Transverse colon (tissue), 4 donors: ENCODE results near the gene GPSM3. TPM values are rescaled to one million over a fixed set of nuclear protein-coding genes. Genes with fewer than 3 reads are reported as not detected.
A peak's percentile ranks its signal among the peaks of the same experiment; 100 is the strongest.

Experiments
- DNase-seq: peaks from one replicate; pipeline ENCODE4 v3.0.0-alpha.2; 2019
- H3K27ac ChIP-seq, 4 donors: fragments of 200-600 bp; sonication (generic); 2 replicates each; pipeline ENCODE4 v1.5.1; 2016 to 2018; ENCODE audit warnings: inconsistent platforms in 4 of 4
- H3K27me3 ChIP-seq: fragments of 200-600 bp; sonication (generic); 2 replicates; pipeline ENCODE4 v1.5.1; 2017; ENCODE audit warnings: inconsistent platforms
- H3K36me3 ChIP-seq, 4 donors: fragments of 200-600 bp; sonication (generic); 2 replicates each; pipeline ENCODE4 v1.5.1; 2017 to 2019; ENCODE audit warnings: inconsistent platforms in 4 of 4
- H3K4me1 ChIP-seq, 4 donors: fragments of 200-600 bp; sonication (generic); 2 replicates each; pipeline ENCODE4 v1.5.1; 2017 to 2020; ENCODE audit warnings: inconsistent platforms in 4 of 4
- H3K4me3 ChIP-seq, 4 donors: fragments of 200-600 bp; sonication (generic); 1 replicate in 1 of 4; 2 replicates in 3 of 4; pipeline versions ENCODE4 v1.5.1 to v1.6.1; 2017 to 2019; ENCODE audit warnings: inconsistent platforms in 4 of 4
- H3K9me3 ChIP-seq, 2 donors: fragments of 200-600 bp; sonication (generic); 2 replicates each; pipeline ENCODE4 v1.5.1; 2017 to 2019; ENCODE audit warnings: inconsistent platforms in 2 of 2
- EP300 ChIP-seq: sonication (generic); formaldehyde crosslinking; IDR thresholded peaks from one replicate; pipeline ENCODE4 v1.6.1; 2017; ENCODE audit warnings: antibody characterized with exemption, low read depth
- POLR2A ChIP-seq: fragments of 450-650 bp; IDR thresholded peaks from one replicate; pipeline ENCODE4 v1.6.1; 2016; ENCODE audit warnings: antibody characterized with exemption, mild to moderate bottlenecking, moderate library complexity
- POLR2AphosphoS5 ChIP-seq, 3 donors: sonication (generic); formaldehyde crosslinking; IDR thresholded peaks; one replicate each; pipeline ENCODE4 v1.6.1; 2016; ENCODE audit warnings: antibody characterized with exemption in 3 of 3
- WGBS, 2 donors: methylation state at CpG; one replicate each; pipeline ENCODE4 v1.1.5; 2018; ENCODE audit warnings: low coverage in 1 of 2; 5-methylcytosine and 5-hydroxymethylcytosine counted together
- in situ Hi-C, 4 donors: fragments of 200-750 bp; cut with MboI; loops; one replicate each; pipeline versions ENCODE4 v1.15.0 to v1.15.1; 2017; ENCODE audit warnings: low sequenced_read_pairs in 3 of 4, low pct_ligation_motif_present in 1 of 4, low pct_unique_long_range_greater_than_20kb in 1 of 4
- intact Hi-C: fragments of 100-400 bp; cut with DNase I; formaldehyde crosslinking; loops from one replicate; pipeline ENCODE4 v1.15.1; 2023; ENCODE audit warnings: low total_unique reads
- total RNA-seq, 4 donors: library from RNA; depleted of rRNA; stranded (reverse); fragments of >200 nt; gene quantifications; one replicate each; pipeline ENCODE4 v1.1.0, GENCODE V29; 2016
- TF ChIP-seq, protein P1 (sequence below), 5 experiments: fragments of 200-600 bp in 3 of 5; fragments of 450-650 bp in 2 of 5; sonication (generic) in 3 of 5; IDR thresholded peaks; 1 replicate in 2 of 5; 2 replicates in 3 of 5; pipeline ENCODE4 v1.5.1; 2016 to 2017; ENCODE audit warnings: antibody characterized with exemption in 5 of 5, inconsistent platforms in 3 of 5, mild to moderate bottlenecking in 2 of 5, moderate library complexity in 1 of 5

The GPSM3 gene
- total RNA-seq, 4 donors from 2014 or later, result 1.00 to 8.6 (median 6.7) TPM

DNA sequence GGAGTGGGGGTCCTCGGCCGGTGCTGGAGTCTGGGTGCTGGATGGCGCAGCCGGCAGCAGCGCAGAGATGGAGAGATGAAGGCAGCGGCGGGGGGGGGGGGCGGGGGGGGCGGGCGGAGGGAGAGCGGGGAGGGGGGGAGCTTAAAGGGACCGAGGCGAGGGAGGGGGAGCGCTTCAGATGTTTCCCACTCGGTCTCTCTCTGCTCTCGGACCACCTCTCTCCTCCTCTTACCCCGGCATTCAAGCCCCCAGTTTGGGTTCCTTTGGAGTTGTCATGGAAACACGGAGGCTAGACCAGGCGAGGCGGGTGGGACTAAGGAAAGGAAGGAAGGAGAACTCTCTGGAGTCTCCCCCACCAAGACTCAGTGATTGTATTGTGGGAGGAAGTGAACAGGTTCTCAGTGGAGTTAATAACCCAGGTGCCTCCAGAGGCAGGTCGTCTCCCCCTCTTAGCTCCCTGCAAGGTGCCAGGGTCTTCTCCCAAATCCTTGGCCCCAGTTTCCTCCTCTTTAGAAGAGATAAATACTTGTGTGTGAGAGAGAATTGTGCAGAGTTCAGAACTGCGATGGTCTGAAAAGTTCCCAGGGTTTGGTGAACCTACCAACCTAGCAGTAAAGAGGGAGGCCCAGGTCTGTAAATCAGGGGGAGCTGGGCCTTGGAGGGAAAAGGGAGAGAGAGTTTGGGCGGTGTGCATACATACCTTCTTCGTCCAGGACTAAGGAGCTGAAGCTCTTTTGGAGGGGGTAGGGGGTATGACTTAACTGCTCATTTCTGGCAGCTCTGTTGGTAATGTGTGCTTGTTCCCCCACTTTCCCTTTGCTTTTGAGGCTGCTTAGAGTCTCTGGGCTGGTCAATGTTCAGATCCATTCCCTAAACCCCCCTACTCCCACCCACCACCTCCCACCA, 40.3 kb downstream of the GPSM3 start, which contains the start of gene PRRT1:
PRRT1 (minus strand) TSS at position 77 of the 906 bp plus-strand sequence. CDS start 112 bp downstream, outside the sequence.
- Histone ChIP-seq H3K9me3 (no peaks in the 10 kb centered on the region), H3K4me3 (peak within 1 kb of the TSS; percentile 22 to 71 (median 58)), H3K27ac (peak within 1 kb of the TSS; percentile 85 to 97 (median 90)), H3K27me3 (peaks cover 13% of the 10 kb centered on the region), H3K36me3 (no peaks in the 10 kb centered on the region), H3K4me1 (peaks cover 15 to 38% (median 36%) of the 10 kb centered on the region in 4 donors)
- DNase-seq, result no peak
- intact Hi-C loops (loop anchor here (2.0 to 5.0 kb wide), 2 partner anchors 39 to 500 kb away; partner anchors contain the start of genes BAG6 and PBX2), in situ Hi-C loops (no loop called here)
- TF ChIP-seq, protein P1, sequence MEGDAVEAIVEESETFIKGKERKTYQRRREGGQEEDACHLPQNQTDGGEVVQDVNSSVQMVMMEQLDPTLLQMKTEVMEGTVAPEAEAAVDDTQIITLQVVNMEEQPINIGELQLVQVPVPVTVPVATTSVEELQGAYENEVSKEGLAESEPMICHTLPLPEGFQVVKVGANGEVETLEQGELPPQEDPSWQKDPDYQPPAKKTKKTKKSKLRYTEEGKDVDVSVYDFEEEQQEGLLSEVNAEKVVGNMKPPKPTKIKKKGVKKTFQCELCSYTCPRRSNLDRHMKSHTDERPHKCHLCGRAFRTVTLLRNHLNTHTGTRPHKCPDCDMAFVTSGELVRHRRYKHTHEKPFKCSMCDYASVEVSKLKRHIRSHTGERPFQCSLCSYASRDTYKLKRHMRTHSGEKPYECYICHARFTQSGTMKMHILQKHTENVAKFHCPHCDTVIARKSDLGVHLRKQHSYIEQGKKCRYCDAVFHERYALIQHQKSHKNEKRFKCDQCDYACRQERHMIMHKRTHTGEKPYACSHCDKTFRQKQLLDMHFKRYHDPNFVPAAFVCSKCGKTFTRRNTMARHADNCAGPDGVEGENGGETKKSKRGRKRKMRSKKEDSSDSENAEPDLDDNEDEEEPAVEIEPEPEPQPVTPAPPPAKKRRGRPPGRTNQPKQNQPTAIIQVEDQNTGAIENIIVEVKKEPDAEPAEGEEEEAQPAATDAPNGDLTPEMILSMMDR (IDR thresholded peaks at IDR 0.05), result no peak
- no peak for TF ChIP-seq POLR2AphosphoS5 (IDR thresholded peaks at IDR 0.05)
- TF ChIP-seq EP300, result no peak
- no peak for TF ChIP-seq POLR2A
- WGBS, 2 donors, result 30 to 44% methylated on average over 2 to 17 of the region's 24 CpGs

DNA sequence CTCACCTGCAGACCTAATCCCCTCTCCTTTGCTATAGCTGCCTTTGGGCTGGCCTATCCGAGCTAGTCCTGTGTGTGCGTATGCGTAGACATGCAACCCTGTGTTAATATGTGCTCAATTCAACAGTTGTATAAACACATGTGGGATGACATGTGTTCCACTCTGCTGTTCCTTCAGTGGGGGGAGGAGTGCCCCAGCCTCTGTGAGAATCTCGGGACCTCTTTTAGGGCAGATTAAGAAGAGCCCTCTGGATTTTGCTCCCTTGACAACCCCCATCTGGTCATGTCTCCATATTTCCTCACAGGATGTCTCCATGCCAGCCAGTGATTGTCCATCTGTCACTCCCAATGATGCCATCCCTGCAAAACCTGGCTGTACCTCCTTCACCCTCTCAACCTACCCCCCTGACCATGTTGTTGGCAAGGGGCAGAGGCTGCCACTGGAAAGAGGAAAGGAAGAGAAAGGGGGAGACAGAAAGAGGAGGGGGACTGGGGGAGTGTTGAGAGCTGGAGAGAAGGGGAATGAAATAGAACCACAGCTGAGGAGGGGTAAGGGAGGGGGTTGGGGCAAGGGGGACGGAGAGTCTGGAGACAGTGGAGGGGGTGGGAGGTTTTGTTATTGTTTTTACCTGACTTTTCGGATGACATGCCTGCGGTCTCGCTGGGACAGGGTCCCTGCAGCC, 41.1 kb downstream of the GPSM3 start:
- in situ Hi-C loops (no loop called here), intact Hi-C loops (loop anchor here (5.0 kb wide), 1 partner anchor 499 kb away; the partner anchor contains the start of gene BAG6)
- WGBS, 2 donors, result 55 to 80% methylated on average over 3 to 8 of the region's 8 CpGs
- peak overlapping the region; percentile 18 to 68 (median 30) for H3K4me3 ChIP-seq
- no peaks in the 10 kb centered on the region for H3K36me3 ChIP-seq
- no peak for DNase-seq
- TF ChIP-seq, protein P1 (IDR thresholded peaks at IDR 0.05), result no peak
- no peak for TF ChIP-seq EP300
- TF ChIP-seq POLR2AphosphoS5 (IDR thresholded peaks at IDR 0.05), result no peak
- TF ChIP-seq POLR2A, result no peak
- H3K4me1 ChIP-seq, result peaks cover 8 to 38% (median 36%) of the 10 kb centered on the region in 4 donors
- no peaks in the 10 kb centered on the region for H3K9me3 ChIP-seq
- H3K27ac ChIP-seq, result peak overlapping the region; percentile 85 to 97 (median 90)
- peaks cover 13% of the 10 kb centered on the region for H3K27me3 ChIP-seq

DNA sequence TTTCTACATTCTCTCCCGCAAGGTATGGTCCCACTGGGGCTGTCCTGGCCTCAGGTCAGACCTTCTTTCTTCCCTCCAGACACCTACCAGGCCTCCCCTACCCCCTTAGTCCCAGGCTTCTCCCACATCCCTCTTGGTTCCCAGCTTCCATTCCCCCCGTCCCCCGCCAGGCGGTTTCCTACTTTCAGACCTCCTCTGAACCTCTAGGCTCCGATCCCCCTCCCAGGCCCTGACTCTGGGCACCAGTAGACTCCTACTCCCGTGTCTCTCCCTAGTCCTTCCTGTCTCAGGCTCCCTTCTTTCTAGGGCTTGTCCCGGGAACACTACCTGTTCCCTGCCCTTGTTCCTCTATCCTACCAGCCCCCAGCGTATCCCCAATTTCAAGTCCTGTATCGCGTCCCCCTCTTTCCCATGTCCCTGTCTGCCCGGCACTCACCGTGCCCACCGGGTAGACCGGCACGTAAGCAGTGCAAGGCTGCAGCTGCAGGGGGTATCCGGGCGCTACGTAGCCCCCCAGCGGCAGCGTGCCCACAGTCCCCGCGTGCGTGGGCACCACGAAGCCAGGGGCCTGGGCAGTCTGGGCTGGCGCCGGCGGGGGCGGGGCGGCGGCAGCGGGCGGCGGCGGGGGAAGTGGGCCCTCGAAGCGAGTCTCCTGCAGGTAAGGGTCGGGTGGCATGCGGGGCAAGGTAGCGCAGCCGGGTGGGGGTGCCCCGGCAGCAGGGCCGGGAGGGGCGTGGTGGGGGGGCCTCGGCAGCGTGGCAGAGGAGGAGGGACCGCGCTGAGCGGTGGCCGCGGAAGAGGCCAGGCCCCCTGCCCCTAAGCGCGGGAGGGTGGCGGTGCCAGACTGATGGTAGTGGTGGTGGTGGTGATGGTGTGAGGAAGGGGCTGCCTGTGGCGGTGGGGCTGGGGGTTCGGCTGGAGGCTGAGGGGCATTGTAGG, 42.2 kb downstream of the GPSM3 start:
- no peak for DNase-seq
- no peaks in the 10 kb centered on the region for H3K9me3 ChIP-seq
- peaks cover 13% of the 10 kb centered on the region for H3K27me3 ChIP-seq
- H3K4me3 ChIP-seq, result peak overlapping the region in 1 of 4 donors; percentile 68
- H3K36me3 ChIP-seq, result no peaks in the 10 kb centered on the region
- intact Hi-C loops (loop anchor here (5.0 kb wide), 1 partner anchor 498 kb away; the partner anchor contains the start of gene BAG6), in situ Hi-C loops (no loop called here)
- 62 to 70% methylated on average over 15 to 46 of the region's 55 CpGs for WGBS, 2 donors
- TF ChIP-seq POLR2AphosphoS5 (IDR thresholded peaks at IDR 0.05) (no peak), EP300 (no peak), POLR2A (no peak)
- TF ChIP-seq, protein P1 (IDR thresholded peaks at IDR 0.05), result no peak
- H3K4me1 ChIP-seq, result peaks cover 6 to 35% (median 31%) of the 10 kb centered on the region in 4 donors
- peak overlapping the region in 2 of 4 donors; percentile 42 to 89 for H3K27ac ChIP-seq
